Loucy (cell line): ENCODE measurements around the gene MARK4.

ENCODE experiments used
- H2AFZ ChIP-seq: fragments of 200-600 bp; sonication (generic); 2 replicates; pipeline ENCODE4 v1.6.0; 2016; ENCODE audit warnings: antibody characterized with exemption, mild to moderate bottlenecking, low read length, moderate library complexity
- H3F3A ChIP-seq: fragments of 200-600 bp; 2 replicates; pipeline ENCODE4 v1.6.0; 2016; ENCODE audit warnings: antibody characterized with exemption, low read depth, mild to moderate bottlenecking
- H3K27me3 ChIP-seq: fragments of 200-600 bp; sonication (generic); 2 replicates; pipeline ENCODE4 v1.6.1; 2014; ENCODE audit warnings: low read length, mild to moderate bottlenecking; ENCODE audit not compliant: insufficient read depth, poor library complexity, severe bottlenecking
- H3K36me3 ChIP-seq: fragments of 200-600 bp; sonication (generic); 2 replicates; pipeline ENCODE4 v1.6.1; 2016; ENCODE audit warnings: low read length; ENCODE audit not compliant: insufficient read depth
- H3K4me1 ChIP-seq: fragments of 200-600 bp; sonication (generic); 2 replicates; pipeline ENCODE4 v1.5.1; 2014; ENCODE audit warnings: low read length, mild to moderate bottlenecking; ENCODE audit not compliant: insufficient read depth, poor library complexity, severe bottlenecking
- H3K4me2 ChIP-seq: fragments of 200-600 bp; sonication (generic); 2 replicates; pipeline ENCODE4 v1.6.0; 2014; ENCODE audit warnings: antibody characterized with exemption, low read length, low read depth, mild to moderate bottlenecking; ENCODE audit not compliant: poor library complexity, severe bottlenecking
- H3K4me3 ChIP-seq: fragments of 200-600 bp; sonication (generic); 2 replicates; pipeline ENCODE4 v1.5.1; 2014; ENCODE audit warnings: low read length, mild to moderate bottlenecking, mixed read lengths; ENCODE audit not compliant: poor library complexity, severe bottlenecking
- H3K79me2 ChIP-seq: fragments of 200-600 bp; sonication (generic); 2 replicates; pipeline ENCODE4 v1.6.1; 2014; ENCODE audit warnings: low read length; ENCODE audit not compliant: insufficient read depth
- H3K9ac ChIP-seq: fragments of 200-600 bp; sonication (generic); 2 replicates; pipeline ENCODE4 v1.6.0; 2014; ENCODE audit warnings: mild to moderate bottlenecking, low read depth, low read length, moderate library complexity; ENCODE audit not compliant: poor library complexity, severe bottlenecking
- H3K9me2 ChIP-seq: fragments of 200-600 bp; sonication (generic); replicated peaks from 2 replicates; pipeline ENCODE4 v1.6.1; 2016; ENCODE audit warnings: low read depth, low read length, mixed read lengths
- H3K9me3 ChIP-seq: fragments of 200-600 bp; sonication (generic); 2 replicates; pipeline ENCODE4 v1.6.1; 2014; ENCODE audit warnings: mild to moderate bottlenecking, antibody characterized with exemption, low read length, low read depth; ENCODE audit not compliant: insufficient read depth
- H4K20me1 ChIP-seq: fragments of 200-600 bp; sonication (generic); 2 replicates; pipeline ENCODE4 v1.6.0; 2014; ENCODE audit warnings: antibody characterized with exemption, low read length, mild to moderate bottlenecking; ENCODE audit not compliant: insufficient read depth, poor library complexity, severe bottlenecking
- CTCF ChIP-seq: fragments of 200-600 bp; sonication (generic); conservative IDR thresholded peaks from 2 replicates; pipeline ENCODE4 v1.5.1; 2014; ENCODE audit warnings: mild to moderate bottlenecking, antibody characterized with exemption, low read length
- EZH2phosphoT487 ChIP-seq: fragments of 200-600 bp; IDR thresholded peaks from 2 replicates; pipeline ENCODE4 v1.6.1; 2018; ENCODE audit warnings: antibody characterized with exemption, mild to moderate bottlenecking, moderate library complexity, borderline replicate concordance

The MARK4 gene

GRCh38 chr19:45293682-45294081 is 42.6 kb downstream of the MARK4 start:
- H4K20me1 ChIP-seq: no peaks in the 10 kb centered on the region
- H3K36me3 ChIP-seq: peaks cover 10% of the 10 kb centered on the region; the same call in 1 of the 2 replicates
- TF ChIP-seq EZH2phosphoT487 (no peak), CTCF (no peak)
- H3K9me3 ChIP-seq: no peaks in the 10 kb centered on the region
- no peak overlapping the region for H3K9ac ChIP-seq
- H3K4me3 ChIP-seq: no peak overlapping the region
- H3K4me1 ChIP-seq: no peaks in the 10 kb centered on the region
- H3F3A ChIP-seq: no peaks in the 10 kb centered on the region
- H3K9me2 ChIP-seq: no peaks in the 10 kb centered on the region
- H2AFZ ChIP-seq: no peak overlapping the region
- no peaks in the 10 kb centered on the region for H3K27me3 ChIP-seq
- no peak overlapping the region for H3K4me2 ChIP-seq
- H3K79me2 ChIP-seq: no peaks in the 10 kb centered on the region

GRCh38 chr19:45294291-45295029 is 43.4 kb downstream of the MARK4 start:
- no peaks in the 10 kb centered on the region for H3K27me3 ChIP-seq
- H3K4me1 ChIP-seq: no peaks in the 10 kb centered on the region
- no peak for TF ChIP-seq EZH2phosphoT487
- H3K4me2 ChIP-seq: no peak overlapping the region
- H3K79me2 ChIP-seq: no peaks in the 10 kb centered on the region
- H2AFZ ChIP-seq: no peak overlapping the region
- H3K36me3 ChIP-seq: peaks cover 10% of the 10 kb centered on the region; the same call in 1 of the 2 replicates
- no peaks in the 10 kb centered on the region for H3K9me3 ChIP-seq
- no peaks in the 10 kb centered on the region for H4K20me1 ChIP-seq
- H3K9me2 ChIP-seq: no peaks in the 10 kb centered on the region
- no peak overlapping the region for H3K4me3 ChIP-seq
- no peaks in the 10 kb centered on the region for H3F3A ChIP-seq
- no peak overlapping the region for H3K9ac ChIP-seq

GRCh38 chr19:45295873-45296272 is 44.8 kb downstream of the MARK4 start:
- TF ChIP-seq EZH2phosphoT487: no peak
- TF ChIP-seq CTCF: no peak
- H3K27me3 ChIP-seq: no peaks in the 10 kb centered on the region
- H3K9me3 ChIP-seq: no peaks in the 10 kb centered on the region
- no peak overlapping the region for H3K4me3 ChIP-seq
- no peaks in the 10 kb centered on the region for H3F3A ChIP-seq
- H3K79me2 ChIP-seq: no peaks in the 10 kb centered on the region
- H3K9me2 ChIP-seq: no peaks in the 10 kb centered on the region
- H3K36me3 ChIP-seq: peaks cover 10% of the 10 kb centered on the region; the same call in 1 of the 2 replicates
- no peak overlapping the region for H3K4me2 ChIP-seq
- H3K4me1 ChIP-seq: no peaks in the 10 kb centered on the region
- no peaks in the 10 kb centered on the region for H4K20me1 ChIP-seq
- no peak overlapping the region for H2AFZ ChIP-seq
- H3K9ac ChIP-seq: no peak overlapping the region

- Histone ChIP-seq H3K27me3 (no peaks in the 10 kb centered on the region), H3K9me2 (no peaks in the 10 kb centered on the region), H3K79me2 (no peaks in the 10 kb centered on the region), H3F3A (no peaks in the 10 kb centered on the region), H2AFZ (no peak overlapping the region), H3K4me3 (no peak overlapping the region), H3K9ac (no peak overlapping the region), H3K36me3 (peaks cover 10% of the 10 kb centered on the region; the same call in 1 of the 2 replicates), H3K4me2 (no peak overlapping the region), H3K4me1 (no peaks in the 10 kb centered on the region), H3K9me3 (no peaks in the 10 kb centered on the region), H4K20me1 (no peaks in the 10 kb centered on the region)
- no peak for TF ChIP-seq CTCF
- no peak for TF ChIP-seq EZH2phosphoT487
These were observed 45.3 kb downstream of the MARK4 start for GRCh38 chr19:45296355-45296754.
